ENCODE results near the gene FLRT2. TPM values are rescaled to one million over a fixed set of nuclear protein-coding genes. Genes with fewer than 3 reads are reported as not detected.

The FLRT2 gene
- total RNA-seq, 1 experiment from 2014 or later: 4.5 TPM

DNA sequence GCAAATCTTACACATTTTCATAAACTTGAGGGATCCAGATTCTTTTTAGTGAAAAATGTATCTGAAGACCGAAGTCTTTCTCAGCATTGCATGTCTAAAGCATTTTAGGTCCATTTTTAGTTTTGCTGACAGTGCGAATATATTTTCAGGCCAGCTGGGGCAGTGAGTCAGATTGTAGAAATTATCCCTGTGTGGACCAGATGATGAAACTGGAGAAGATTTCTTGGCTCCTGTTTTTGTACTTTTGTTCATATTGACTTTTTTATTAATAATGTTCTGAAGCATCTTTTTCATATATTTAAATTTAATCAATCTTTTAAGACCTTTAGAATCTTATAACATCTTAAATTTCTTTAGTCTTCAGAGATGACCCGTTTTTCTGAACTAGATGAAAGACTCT lies 173.1 kb downstream of the FLRT2 start:
- in situ Hi-C loops (cut with HindIII; ENCODE audit: low pct_unique_long_range_greater_than_20kb, low sequenced_read_pairs): no loop called here
- POLR2A ChIA-PET: no interaction called here

More for the DNA sequence above, 173.1 kb downstream of the FLRT2 start:
- intact Hi-C loops (cut with micrococcal nuclease; ENCODE audit: unreplicated experiment): no loop called here
- DNase-seq (ENCODE audit: low read depth, low spot score) (no peak), ATAC-seq (no peak)
- Histone ChIP-seq H3K4me1 (ENCODE audit: control insufficient read depth, insufficient read depth, low read length) (no peaks in the 10 kb centered on the region), H3K27ac (ENCODE audit: low read length) (no peak overlapping the region), H3K36me3 (ENCODE audit: control insufficient read depth, insufficient read depth, low read length) (no peaks in the 10 kb centered on the region), H3K27me3 (ENCODE audit: control insufficient read depth, insufficient read depth, low read length) (no peaks in the 10 kb centered on the region), H3K9me3 (ENCODE audit: control insufficient read depth, insufficient read depth, low read depth, low read length) (no peaks in the 10 kb centered on the region), H3K4me3 (ENCODE audit: low read depth in 2 of 2, low read length in 2 of 2) (no peak overlapping the region)
- BruUV-seq (replicated peaks): no TSS peak
- TF ChIP-seq SIN3A (IDR thresholded peaks at IDR 0.05; ENCODE audit: borderline replicate concordance, insufficient read depth, low read depth, low read length): no peak
- TF ChIP-seq REST (IDR thresholded peaks at IDR 0.05; ENCODE audit: insufficient read depth in 1 of 2, low read depth in 2 of 2, low read length in 1 of 2): no peak
- TF ChIP-seq CTCF (IDR thresholded peaks at IDR 0.05): no peak
- TF ChIP-seq TCF7L2 (IDR thresholded peaks at IDR 0.05; ENCODE audit: low read depth, low read length): no peak
- TF ChIP-seq POLR2AphosphoS5 (IDR thresholded peaks at IDR 0.05; ENCODE audit: low read depth, low read length): no peak
- CTCF ChIA-PET: no interaction called here
